Liver (tissue), 9 donors: Measurements from ENCODE around the gene C8G. TPM values are rescaled to one million over a fixed set of nuclear protein-coding genes. Genes with fewer than 3 reads are reported as not detected.

Source experiments
- DNase-seq: peaks from one replicate; pipeline ENCODE4 v3.0.0-alpha.2; 2017; ENCODE audit warnings: low spot score
- H3K27ac ChIP-seq, 2 donors: one replicate each; pipeline ENCODE4 v1.7.0; 2013; ENCODE audit warnings: inconsistent platforms in 2 of 2, low read length in 2 of 2, control low read depth in 1 of 2, low read depth in 1 of 2, mild to moderate bottlenecking in 1 of 2
- H3K27me3 ChIP-seq, 4 donors: one replicate each; pipeline versions ENCODE4 v1.6.1 to v1.7.0; 2013; ENCODE audit warnings: low read length in 3 of 4, inconsistent platforms in 1 of 4, mild to moderate bottlenecking in 1 of 4, moderate library complexity in 1 of 4; ENCODE audit not compliant: control insufficient read depth in 4 of 4, insufficient read depth in 4 of 4
- H3K36me3 ChIP-seq, 4 donors: one replicate each; pipeline versions ENCODE4 v1.6.1 to v1.7.0; 2013; ENCODE audit warnings: low read length in 3 of 4, mild to moderate bottlenecking in 3 of 4, low read depth in 1 of 4, moderate library complexity in 1 of 4; ENCODE audit not compliant: control insufficient read depth in 4 of 4, insufficient read depth in 3 of 4
- H3K4me1 ChIP-seq, 4 donors: one replicate each; pipeline versions ENCODE4 v1.6.1 to v1.7.0; 2013; ENCODE audit warnings: low read length in 3 of 4, mild to moderate bottlenecking in 3 of 4, moderate library complexity in 1 of 4; ENCODE audit not compliant: control insufficient read depth in 4 of 4, insufficient read depth in 4 of 4
- H3K4me3 ChIP-seq, 3 donors: one replicate each; pipeline versions ENCODE4 v1.6.1 to v1.7.0; 2013; ENCODE audit warnings: low read length in 3 of 3, control low read depth in 1 of 3, low read depth in 1 of 3, mild to moderate bottlenecking in 1 of 3
- H3K9ac ChIP-seq, 2 donors: one replicate each; pipeline ENCODE4 v1.7.0; 2013; ENCODE audit warnings: low read length in 2 of 2, mild to moderate bottlenecking in 2 of 2, moderate library complexity in 2 of 2, control low read depth in 1 of 2, low read depth in 1 of 2
- H3K9me3 ChIP-seq, 4 donors: one replicate each; pipeline versions ENCODE4 v1.6.1 to v1.7.0; 2013; ENCODE audit warnings: low read length in 3 of 4; ENCODE audit not compliant: control insufficient read depth in 4 of 4
- EGR1 ChIP-seq, 2 donors: IDR thresholded peaks; 2 replicates each; pipeline ENCODE4 v1.6.1; 2016 to 2018; ENCODE audit warnings: antibody characterized with exemption in 2 of 2, low read depth in 2 of 2
- FOXA1 ChIP-seq: IDR thresholded peaks from 2 replicates; pipeline ENCODE4 v1.6.1; 2016; ENCODE audit warnings: antibody characterized with exemption
- FOXA2 ChIP-seq: IDR thresholded peaks from 2 replicates; pipeline ENCODE4 v1.6.1; 2016; ENCODE audit warnings: antibody characterized with exemption
- GABPA ChIP-seq, 2 donors: IDR thresholded peaks in 1 of 2; conservative IDR thresholded peaks in 1 of 2; 2 replicates each; pipeline ENCODE4 v1.6.1; 2016; ENCODE audit warnings: antibody characterized with exemption in 2 of 2, mild to moderate bottlenecking in 1 of 2, moderate library complexity in 1 of 2
- HNF4A ChIP-seq, 2 donors: conservative IDR thresholded peaks; 2 replicates each; pipeline ENCODE4 v1.6.1; 2016; ENCODE audit warnings: antibody characterized with exemption in 2 of 2, mild to moderate bottlenecking in 2 of 2
- HNF4G ChIP-seq: IDR thresholded peaks from 2 replicates; pipeline ENCODE4 v1.6.1; 2016; ENCODE audit warnings: antibody characterized with exemption
- JUND ChIP-seq, 2 donors: IDR thresholded peaks; 2 replicates each; pipeline ENCODE4 v1.6.1; 2016; ENCODE audit warnings: antibody characterized with exemption in 2 of 2
- NR2F2 ChIP-seq: IDR thresholded peaks from 2 replicates; pipeline ENCODE4 v1.6.1; 2016; ENCODE audit warnings: antibody characterized with exemption
- RAD21 ChIP-seq, 2 donors: IDR thresholded peaks; 2 replicates each; pipeline ENCODE4 v1.6.1; 2016; ENCODE audit warnings: antibody characterized with exemption in 2 of 2, mild to moderate bottlenecking in 2 of 2
- REST ChIP-seq: IDR thresholded peaks from 2 replicates; pipeline ENCODE4 v1.6.1; 2016; ENCODE audit warnings: antibody characterized with exemption, mild to moderate bottlenecking
- RXRA ChIP-seq, 2 donors: IDR thresholded peaks; 2 replicates each; pipeline ENCODE4 v1.6.1; 2017 to 2018; ENCODE audit warnings: antibody characterized with exemption in 2 of 2, mild to moderate bottlenecking in 1 of 2
- SP1 ChIP-seq: IDR thresholded peaks from 2 replicates; pipeline ENCODE4 v1.6.1; 2018; ENCODE audit warnings: antibody characterized with exemption, mild to moderate bottlenecking
- TAF1 ChIP-seq: conservative IDR thresholded peaks from 2 replicates; pipeline ENCODE4 v1.6.1; 2016; ENCODE audit warnings: antibody characterized with exemption, mild to moderate bottlenecking
- YY1 ChIP-seq: IDR thresholded peaks from 2 replicates; pipeline ENCODE4 v1.6.1; 2016; ENCODE audit warnings: antibody characterized with exemption, mild to moderate bottlenecking
- WGBS: extraction: QIAGEN DNeasy Blood & Tissue Kit; methylation state at CpG from one replicate; pipeline ENCODE4 v1.1.7; 2013; 5-methylcytosine and 5-hydroxymethylcytosine counted together
- polyA plus RNA-seq, 2 donors: library from polyadenylated mRNA; stranded (reverse) in 1 of 2; unstranded in 1 of 2; fragments of 200-250 nt in 1 of 2; fragments of >200 nt in 1 of 2; fragmentation: Nextera tagmentation in 1 of 2; extraction: Ambion mirVana in 1 of 2; gene quantifications; one replicate each; pipeline versions ENCODE4 v1.2.1 to v1.2.3, GENCODE V29; 2013 to 2015
- total RNA-seq, 2 donors: library from RNA; depleted of rRNA; stranded (reverse); fragments of >200 nt; gene quantifications; one replicate each; pipeline ENCODE4 v1.2.3, GENCODE V29; 2014
- TF ChIP-seq, protein P1 (sequence below): IDR thresholded peaks from 2 replicates; pipeline ENCODE4 v1.6.1; 2016; ENCODE audit warnings: antibody characterized with exemption
- TF ChIP-seq, protein P2 (sequence below): fragments of 150-350 bp; IDR thresholded peaks from 2 replicates; pipeline ENCODE4 v1.5.1; 2017; ENCODE audit warnings: improper control_type of control experiment, low read depth, low read length; ENCODE audit not compliant: missing input control
- TF ChIP-seq, protein P3 (sequence below): IDR thresholded peaks from 2 replicates; pipeline ENCODE4 v1.6.1; 2016; ENCODE audit warnings: antibody characterized with exemption
- donor health status: healthy.
- donor health status: healthy.
- donor health status: healthy.
- donor health status: healthy.
- donor health status: healthy.

Gene C8G
- total and polyA plus RNA-seq, 4 donors, result 25.1 to 1,117 (median 607) TPM

- DNase-seq, result peak; percentile 22
- WGBS, result 92% methylated on average over 33 of the region's 33 CpGs
- H3K9me3 ChIP-seq, result no peaks in the 10 kb centered on the region
- TF ChIP-seq SP1 (no peak), RXRA (IDR thresholded peaks at IDR 0.05) (no peak), HNF4G (no peak)
- H3K27me3 ChIP-seq, result no peaks in the 10 kb centered on the region
- no peak overlapping the region for H3K27ac ChIP-seq
- peaks cover 7 to 35% (median 8%) of the 10 kb centered on the region in 4 donors for H3K36me3 ChIP-seq
- no peak overlapping the region for H3K4me3 ChIP-seq
- H3K4me1 ChIP-seq, result no peaks in the 10 kb centered on the region
- H3K9ac ChIP-seq, result no peak overlapping the region
Observed at GRCh38 chr9:136925414-136926153, 19.5 kb upstream of the C8G start.

GRCh38 chr9:136926154-136926704, 18.8 kb upstream of the C8G start:
- H3K4me1 ChIP-seq, result no peaks in the 10 kb centered on the region
- no peaks in the 10 kb centered on the region for H3K27me3 ChIP-seq
- peaks cover 5 to 29% (median 6%) of the 10 kb centered on the region in 4 donors for H3K36me3 ChIP-seq
- TF ChIP-seq RAD21 (IDR thresholded peaks at IDR 0.05) (peak in 1 of 2 donors; percentile 41), FOXA1 (no peak)
- TF ChIP-seq, protein P1, sequence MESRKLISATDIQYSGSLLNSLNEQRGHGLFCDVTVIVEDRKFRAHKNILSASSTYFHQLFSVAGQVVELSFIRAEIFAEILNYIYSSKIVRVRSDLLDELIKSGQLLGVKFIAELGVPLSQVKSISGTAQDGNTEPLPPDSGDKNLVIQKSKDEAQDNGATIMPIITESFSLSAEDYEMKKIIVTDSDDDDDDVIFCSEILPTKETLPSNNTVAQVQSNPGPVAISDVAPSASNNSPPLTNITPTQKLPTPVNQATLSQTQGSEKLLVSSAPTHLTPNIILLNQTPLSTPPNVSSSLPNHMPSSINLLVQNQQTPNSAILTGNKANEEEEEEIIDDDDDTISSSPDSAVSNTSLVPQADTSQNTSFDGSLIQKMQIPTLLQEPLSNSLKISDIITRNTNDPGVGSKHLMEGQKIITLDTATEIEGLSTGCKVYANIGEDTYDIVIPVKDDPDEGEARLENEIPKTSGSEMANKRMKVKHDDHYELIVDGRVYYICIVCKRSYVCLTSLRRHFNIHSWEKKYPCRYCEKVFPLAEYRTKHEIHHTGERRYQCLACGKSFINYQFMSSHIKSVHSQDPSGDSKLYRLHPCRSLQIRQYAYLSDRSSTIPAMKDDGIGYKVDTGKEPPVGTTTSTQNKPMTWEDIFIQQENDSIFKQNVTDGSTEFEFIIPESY, result no peak
- DNase-seq, result peak; percentile 30
- 90% methylated on average over 9 of the region's 9 CpGs for WGBS
- H3K9me3 ChIP-seq, result no peaks in the 10 kb centered on the region
- H3K27ac ChIP-seq, result no peak overlapping the region
- no peak overlapping the region for H3K9ac ChIP-seq
- no peak overlapping the region for H3K4me3 ChIP-seq

- Histone ChIP-seq H3K27me3 (no peaks in the 10 kb centered on the region), H3K27ac (no peak overlapping the region), H3K4me1 (no peaks in the 10 kb centered on the region), H3K4me3 (no peak overlapping the region), H3K9ac (no peak overlapping the region), H3K9me3 (no peaks in the 10 kb centered on the region), H3K36me3 (peaks cover 5 to 29% (median 6%) of the 10 kb centered on the region in 4 donors)
- WGBS, result 98% methylated on average over 13 of the region's 13 CpGs
- DNase-seq, result no peak
- TF ChIP-seq JUND (IDR thresholded peaks at IDR 0.05), result no peak
- TF ChIP-seq HNF4A (conservative IDR thresholded peaks at IDR 0.05), result no peak
- no peak for TF ChIP-seq NR2F2
- no peak for TF ChIP-seq RXRA (IDR thresholded peaks at IDR 0.05)
- no peak for TF ChIP-seq HNF4G
- no peak for TF ChIP-seq GABPA (IDR thresholded peaks at IDR 0.05 in 1 of 2, conservative IDR thresholded peaks at IDR 0.05 in 1 of 2)
- no peak for TF ChIP-seq EGR1 (IDR thresholded peaks at IDR 0.05; ENCODE audit: low read depth in 2 of 2)
- no peak for TF ChIP-seq FOXA2
- no peak for TF ChIP-seq REST
- TF ChIP-seq FOXA1, result no peak
- TF ChIP-seq, protein P1, result no peak
- TF ChIP-seq, protein P2, sequence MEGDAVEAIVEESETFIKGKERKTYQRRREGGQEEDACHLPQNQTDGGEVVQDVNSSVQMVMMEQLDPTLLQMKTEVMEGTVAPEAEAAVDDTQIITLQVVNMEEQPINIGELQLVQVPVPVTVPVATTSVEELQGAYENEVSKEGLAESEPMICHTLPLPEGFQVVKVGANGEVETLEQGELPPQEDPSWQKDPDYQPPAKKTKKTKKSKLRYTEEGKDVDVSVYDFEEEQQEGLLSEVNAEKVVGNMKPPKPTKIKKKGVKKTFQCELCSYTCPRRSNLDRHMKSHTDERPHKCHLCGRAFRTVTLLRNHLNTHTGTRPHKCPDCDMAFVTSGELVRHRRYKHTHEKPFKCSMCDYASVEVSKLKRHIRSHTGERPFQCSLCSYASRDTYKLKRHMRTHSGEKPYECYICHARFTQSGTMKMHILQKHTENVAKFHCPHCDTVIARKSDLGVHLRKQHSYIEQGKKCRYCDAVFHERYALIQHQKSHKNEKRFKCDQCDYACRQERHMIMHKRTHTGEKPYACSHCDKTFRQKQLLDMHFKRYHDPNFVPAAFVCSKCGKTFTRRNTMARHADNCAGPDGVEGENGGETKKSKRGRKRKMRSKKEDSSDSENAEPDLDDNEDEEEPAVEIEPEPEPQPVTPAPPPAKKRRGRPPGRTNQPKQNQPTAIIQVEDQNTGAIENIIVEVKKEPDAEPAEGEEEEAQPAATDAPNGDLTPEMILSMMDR, result no peak
- TF ChIP-seq TAF1, result no peak
- no peak for TF ChIP-seq YY1
- TF ChIP-seq, protein P3, sequence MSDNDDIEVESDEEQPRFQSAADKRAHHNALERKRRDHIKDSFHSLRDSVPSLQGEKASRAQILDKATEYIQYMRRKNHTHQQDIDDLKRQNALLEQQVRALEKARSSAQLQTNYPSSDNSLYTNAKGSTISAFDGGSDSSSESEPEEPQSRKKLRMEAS, result no peak
Observed at GRCh38 chr9:136926749-136927148, 18.3 kb upstream of the C8G start.
